ENCODE data around the gene COL15A1.

The COL15A1 gene

GRCh38 chr9:98970532-98971041 is 26.9 kb downstream of the COL15A1 start:
- TF ChIP-seq CTCF (IDR thresholded peaks at IDR 0.05) (no peak), ZFX (IDR thresholded peaks at IDR 0.05; ENCODE audit: borderline replicate concordance) (no peak)
- H3K27ac ChIP-seq: no peak overlapping the region

GRCh38 chr9:98971168-98971914 is 27.6 kb downstream of the COL15A1 start:
- no peak for TF ChIP-seq CTCF (IDR thresholded peaks at IDR 0.05)
- no peak for TF ChIP-seq ZFX (IDR thresholded peaks at IDR 0.05; ENCODE audit: borderline replicate concordance)
- no peak overlapping the region for H3K27ac ChIP-seq

GRCh38 chr9:98971915-98972223 is 28.2 kb downstream of the COL15A1 start:
- no peak overlapping the region for H3K27ac ChIP-seq
- TF ChIP-seq CTCF (IDR thresholded peaks at IDR 0.05): no peak
- no peak for TF ChIP-seq ZFX (IDR thresholded peaks at IDR 0.05; ENCODE audit: borderline replicate concordance)

- TF ChIP-seq CTCF (IDR thresholded peaks at IDR 0.05) (no peak), ZFX (IDR thresholded peaks at IDR 0.05; ENCODE audit: borderline replicate concordance) (no peak)
- H3K27ac ChIP-seq: no peak overlapping the region
Observed at GRCh38 chr9:98972716-98973115, 29.0 kb downstream of the COL15A1 start.

GRCh38 chr9:98973171-98973570 is 29.5 kb downstream of the COL15A1 start:
- TF ChIP-seq ZFX (IDR thresholded peaks at IDR 0.05; ENCODE audit: borderline replicate concordance): no peak
- TF ChIP-seq CTCF (IDR thresholded peaks at IDR 0.05): no peak
- H3K27ac ChIP-seq: no peak overlapping the region

- H3K27ac ChIP-seq: no peak overlapping the region
- no peak for TF ChIP-seq ZFX (IDR thresholded peaks at IDR 0.05; ENCODE audit: borderline replicate concordance)
- TF ChIP-seq CTCF (IDR thresholded peaks at IDR 0.05): no peak
Observed at GRCh38 chr9:98973576-98973975, 29.9 kb downstream of the COL15A1 start.

- TF ChIP-seq CTCF (IDR thresholded peaks at IDR 0.05) (no peak), ZFX (IDR thresholded peaks at IDR 0.05; ENCODE audit: borderline replicate concordance) (no peak)
- H3K27ac ChIP-seq: no peak overlapping the region
Observed at GRCh38 chr9:98974106-98974505, 30.4 kb downstream of the COL15A1 start.
